Measurements from ENCODE around the gene ALPG.
"Not testable (repeated sequence)": the region's sequence is repeated elsewhere in the genome, so short reads cannot be mapped to it uniquely, and the experiment has no call there.

GRCh38 chr2:232423407-232423806, 16.8 kb downstream of the ALPG start:
- not testable (repeated sequence) for TF ChIP-seq CTCF (IDR thresholded peaks at IDR 0.05; ENCODE audit: extremely low read depth in 1 of 2, insufficient read depth in 1 of 2, low read depth in 1 of 2, low read length in 2 of 2); POLR2A (IDR thresholded peaks at IDR 0.05; ENCODE audit: low read depth, low read length); JUN (IDR thresholded peaks at IDR 0.05; ENCODE audit: borderline replicate concordance, insufficient read depth, insufficient read length, low read depth); EZH2 (IDR thresholded peaks at IDR 0.05; ENCODE audit: borderline replicate concordance, low read depth, low read length, severe bottlenecking); POLR2AphosphoS5 (IDR thresholded peaks at IDR 0.05; ENCODE audit: insufficient read depth, low read depth, low read length); MAX (IDR thresholded peaks at IDR 0.05; ENCODE audit: insufficient read depth, insufficient read length); MYC (IDR thresholded peaks at IDR 0.05; ENCODE audit: low read depth, low read length); GATA2 (IDR thresholded peaks at IDR 0.05; ENCODE audit: insufficient read depth, insufficient read length, low read depth, low read length)

All from endothelial cell of umbilical vein (primary cell).